HL-60 (cell line): ENCODE data around the gene GGT7.

ENCODE experiments used
- CTCF ChIP-seq: IDR thresholded peaks from one replicate; pipeline ENCODE4 v1.5.1; 2011; ENCODE audit warnings: low read length, control low read depth, inconsistent platforms; ENCODE audit not compliant: insufficient read depth
- GABPA ChIP-seq: IDR thresholded peaks from 2 replicates; pipeline ENCODE4 v1.6.1; 2012; ENCODE audit warnings: low read depth
- POLR2AphosphoS5 ChIP-seq: IDR thresholded peaks from 2 replicates; pipeline ENCODE4 v1.6.1; 2012; ENCODE audit warnings: low read depth
- SPI1 ChIP-seq: IDR thresholded peaks from 2 replicates; pipeline ENCODE4 v1.6.1; 2012; ENCODE audit warnings: low read depth, mild to moderate bottlenecking, borderline replicate concordance

- TF ChIP-seq CTCF (no peak), POLR2AphosphoS5 (no peak; the same call in 1 of the 2 replicates), GABPA (no peak), SPI1 (no peak)
Observed at GRCh38 chr20:34824452-34824805, 48.2 kb downstream of the GGT7 start.
